ENCODE measurements around the gene PAGE5.

PAGE5 gene

GRCh38 chrX:55220119-55220794 lies at the start of gene PAGE5:
TSS of gene PAGE5 (plus strand) at chrX:55220346. CDS start at chrX:55221383, 1,037 bp downstream.
- no peak for DNase-seq

DNA sequence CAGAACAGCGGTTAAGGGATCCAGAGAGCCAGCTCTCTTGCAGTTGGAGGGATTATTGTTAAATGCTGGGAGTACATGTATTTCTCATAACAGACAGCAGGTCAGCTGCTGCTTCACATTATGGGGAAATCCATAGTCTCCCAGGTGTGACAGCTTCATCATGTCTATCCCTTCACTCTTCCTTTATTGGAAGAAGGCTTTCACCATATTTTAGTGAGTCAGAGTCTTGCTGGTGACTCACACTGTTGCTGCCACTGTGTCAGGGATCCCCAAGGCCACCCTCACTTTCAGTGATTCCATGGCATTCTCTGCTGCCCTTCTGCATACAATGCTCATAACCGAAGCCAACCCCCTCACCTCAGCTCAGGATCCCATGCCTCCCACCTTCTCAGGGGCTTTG lies 32.9 kb upstream of the PAGE5 start:
- no peak for DNase-seq

GRCh38 chrX:55196688-55197087 lies 23.5 kb upstream of the PAGE5 start:
- DNase-seq, result no peak

DNA sequence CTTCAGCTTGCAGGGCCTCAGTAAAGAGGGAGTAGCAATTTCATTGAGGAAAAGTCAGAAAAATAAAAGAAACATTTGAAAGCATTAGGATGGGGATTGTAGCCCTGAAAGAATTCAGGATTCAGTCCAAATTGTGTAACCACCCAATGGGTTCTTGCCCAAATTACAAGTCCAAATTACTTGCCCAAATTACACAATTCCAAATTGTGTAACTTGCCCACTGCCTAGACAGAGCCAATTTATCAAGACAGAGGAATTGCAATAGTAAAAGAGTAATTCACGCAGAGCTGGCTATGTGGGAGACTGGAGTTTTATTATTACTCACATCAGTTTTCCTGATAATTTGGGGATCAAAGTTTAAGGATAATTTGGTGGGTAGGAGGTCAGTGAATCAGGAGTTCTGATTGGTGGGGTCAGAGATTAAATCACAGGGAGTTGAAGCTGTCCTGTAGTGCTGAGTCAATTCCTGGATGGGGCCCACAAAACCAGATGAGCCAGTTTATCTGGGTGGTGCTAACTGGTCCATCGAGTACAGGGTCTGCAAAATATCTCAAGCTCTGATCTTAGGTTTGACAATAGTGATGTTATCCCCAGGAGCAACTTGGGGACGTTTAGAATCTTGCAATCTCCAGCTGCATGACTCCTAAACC lies 18.1 kb upstream of the PAGE5 start:
- no peak for DNase-seq

DNA sequence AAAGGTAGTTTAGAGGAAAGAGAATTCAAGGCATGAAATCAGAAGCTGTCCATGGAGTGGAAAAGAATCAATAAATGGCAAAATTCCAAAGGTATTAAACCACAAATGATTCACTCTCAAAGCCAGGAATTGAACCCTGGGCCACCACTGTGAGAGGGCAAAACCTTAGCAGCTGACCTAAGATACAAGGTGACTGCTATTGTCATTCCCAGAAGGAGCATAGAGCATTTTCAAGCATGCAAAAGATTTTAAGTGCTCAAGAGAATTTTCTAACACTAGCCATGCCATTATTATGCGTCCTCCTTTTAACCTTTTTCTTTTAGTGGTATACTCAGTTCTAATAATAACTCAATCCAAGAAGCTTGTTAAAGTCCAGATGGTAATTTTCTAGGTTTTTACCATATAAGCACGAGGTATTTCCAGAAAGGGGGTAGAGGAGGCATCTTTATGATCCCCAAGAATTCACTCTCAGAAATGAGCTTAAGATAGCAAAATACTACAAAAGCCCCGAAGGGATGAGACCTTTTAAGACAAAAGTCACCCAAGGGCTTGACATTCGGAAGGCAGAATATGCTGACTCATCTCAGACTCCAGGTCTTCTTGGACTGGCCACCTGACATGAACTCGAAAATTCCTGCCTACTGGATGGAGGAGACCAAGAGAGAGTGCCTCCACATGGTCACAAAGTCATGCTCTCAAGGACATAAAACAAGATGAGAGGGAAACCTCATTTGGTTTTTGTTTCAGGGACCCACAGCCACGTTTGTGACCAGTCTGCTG lies 13.8 kb upstream of the PAGE5 start:
- DNase-seq, result no peak

- DNase-seq, result no peak
These were observed 9.0 kb upstream of the PAGE5 start for GRCh38 chrX:55210931-55211677.

- no peak for DNase-seq
These were observed 6.8 kb upstream of the PAGE5 start for GRCh38 chrX:55213381-55213780.

- DNase-seq, result no peak
These were observed 20.7 kb downstream of the PAGE5 start for GRCh38 chrX:55240788-55241340.

DNA sequence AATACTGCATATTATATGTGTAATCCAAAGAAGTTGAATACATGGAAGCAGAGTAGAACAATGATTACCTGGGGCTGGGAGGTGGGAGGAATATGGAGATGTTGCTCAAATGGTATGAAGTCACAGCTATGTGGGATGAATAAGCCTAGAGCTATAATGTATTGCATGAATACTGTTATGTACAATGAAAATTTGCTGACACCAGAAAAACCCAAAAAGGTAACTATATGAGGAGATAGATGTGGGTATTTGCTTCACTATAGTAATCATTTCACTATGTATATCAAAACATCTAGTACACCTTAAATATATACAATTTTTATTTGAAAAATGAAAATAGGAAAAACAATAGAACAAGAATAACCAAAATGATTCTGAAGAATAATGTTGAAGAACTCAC lies 33.4 kb downstream of the PAGE5 start:
- no peak for DNase-seq

- DNase-seq, result no peak
These were observed 40.7 kb downstream of the PAGE5 start for GRCh38 chrX:55260806-55261205.

DNA sequence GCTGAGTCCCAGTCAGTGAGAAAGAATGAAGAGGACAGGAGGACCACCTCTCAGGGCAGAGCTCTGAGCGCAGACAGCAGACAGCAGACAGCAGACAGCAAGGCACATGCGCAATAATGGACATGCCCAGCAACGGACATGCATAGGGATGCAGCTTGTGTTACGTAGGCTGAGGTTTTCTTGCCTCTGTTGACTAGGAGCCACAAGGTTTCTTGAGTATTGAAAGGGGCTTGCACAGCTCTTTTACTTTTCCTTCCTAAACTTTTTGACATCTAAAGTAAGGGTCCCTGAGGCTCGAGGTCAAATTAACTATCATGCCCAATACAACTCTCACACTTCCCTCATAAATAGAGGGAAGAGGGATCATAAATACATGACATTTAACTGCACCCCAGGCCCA lies 44.7 kb downstream of the PAGE5 start, which contains the start of gene PAGE3:
PAGE3 (minus strand) TSS at position 101 of the 400 bp plus-strand sequence. CDS start 1,013 bp downstream, outside the sequence.
- no peak for DNase-seq

All from CD4-positive, alpha-beta T cell treated with Interleukin-4 for 4 hours (primary cell).